ES-I3 (cell line): ENCODE data around the gene LTBP4.

ENCODE experiments used
- H3K36me3 ChIP-seq: 2 replicates; pipeline ENCODE4 v1.6.1; 2013; ENCODE audit warnings: mild to moderate bottlenecking, low read length, control low read depth, moderate library complexity; ENCODE audit not compliant: insufficient read depth
- H3K4me1 ChIP-seq: 2 replicates; pipeline ENCODE4 v1.6.1; 2013; ENCODE audit warnings: mild to moderate bottlenecking, control low read depth, low read length; ENCODE audit not compliant: insufficient read depth
- H3K9ac ChIP-seq: 2 replicates; pipeline ENCODE4 v1.6.1; 2013; ENCODE audit warnings: low read depth, mild to moderate bottlenecking, low read length, moderate library complexity
- H3K9me3 ChIP-seq: 2 replicates; pipeline ENCODE4 v1.6.1; 2013; ENCODE audit warnings: mild to moderate bottlenecking, low read length, moderate library complexity; ENCODE audit not compliant: control insufficient read depth, insufficient read depth

The LTBP4 gene

DNA sequence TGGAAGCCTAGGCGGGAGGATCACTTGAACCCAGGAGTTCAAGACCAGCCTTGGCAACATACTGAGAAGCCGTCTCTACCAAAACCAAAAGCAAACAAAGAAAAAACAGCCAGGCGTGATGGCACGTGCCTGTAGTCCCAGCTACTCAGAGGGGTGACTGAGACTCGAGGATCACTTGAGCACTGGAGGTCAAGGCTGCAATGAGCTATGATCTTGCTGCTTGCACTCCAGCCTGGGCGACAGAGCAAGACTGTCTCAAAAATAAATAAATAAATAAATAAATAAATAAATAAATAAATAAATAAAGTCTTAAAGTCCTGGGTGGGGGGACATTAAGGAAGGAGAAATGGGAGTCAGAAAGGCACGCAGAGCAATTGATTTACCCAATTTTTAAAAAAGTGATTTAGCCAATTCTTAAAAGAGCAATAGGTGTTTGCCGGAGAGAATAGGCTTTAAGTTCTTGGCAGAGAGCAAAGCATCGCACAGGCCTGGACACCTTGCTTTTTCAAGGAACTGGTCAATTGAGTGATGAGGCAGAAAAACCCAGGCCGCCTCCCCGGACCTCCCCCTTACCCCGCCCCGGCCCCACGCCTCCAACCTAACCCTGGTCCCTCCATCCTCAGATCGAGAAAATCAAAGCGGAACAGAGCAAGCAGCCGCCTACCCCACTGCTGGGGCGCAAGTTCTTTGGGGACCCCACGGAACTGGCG lies 34.0 kb upstream of the LTBP4 start:
- no peaks in the 10 kb centered on the region; the same call in 1 of the 2 replicates for H3K4me1 ChIP-seq
- H3K9ac ChIP-seq: peak overlapping the region; percentile 47; the same call in 1 of the 2 replicates
- H3K9me3 ChIP-seq: no peaks in the 10 kb centered on the region
- H3K36me3 ChIP-seq: no peaks in the 10 kb centered on the region

- Histone ChIP-seq H3K9ac (peak overlapping the region; percentile 47; the same call in 1 of the 2 replicates), H3K36me3 (no peaks in the 10 kb centered on the region), H3K9me3 (no peaks in the 10 kb centered on the region), H3K4me1 (no peaks in the 10 kb centered on the region; the same call in 1 of the 2 replicates)
Measured at GRCh38 chr19:40567750-40568494, 33.2 kb upstream of the LTBP4 start.

GRCh38 chr19:40570313-40571004 lies 30.7 kb upstream of the LTBP4 start:
- H3K9ac ChIP-seq: peak overlapping the region; percentile 61
- H3K36me3 ChIP-seq: no peaks in the 10 kb centered on the region
- H3K4me1 ChIP-seq: no peaks in the 10 kb centered on the region; the same call in 1 of the 2 replicates
- H3K9me3 ChIP-seq: no peaks in the 10 kb centered on the region

- H3K36me3 ChIP-seq: no peaks in the 10 kb centered on the region
- no peak overlapping the region for H3K9ac ChIP-seq
- no peaks in the 10 kb centered on the region; the same call in 1 of the 2 replicates for H3K4me1 ChIP-seq
- H3K9me3 ChIP-seq: no peaks in the 10 kb centered on the region
Measured at GRCh38 chr19:40571005-40571318, 30.2 kb upstream of the LTBP4 start.

- no peaks in the 10 kb centered on the region for H3K36me3 ChIP-seq
- no peaks in the 10 kb centered on the region for H3K9me3 ChIP-seq
- no peaks in the 10 kb centered on the region; the same call in 1 of the 2 replicates for H3K4me1 ChIP-seq
- H3K9ac ChIP-seq: no peak overlapping the region
Measured at GRCh38 chr19:40571831-40572495, 29.2 kb upstream of the LTBP4 start.

DNA sequence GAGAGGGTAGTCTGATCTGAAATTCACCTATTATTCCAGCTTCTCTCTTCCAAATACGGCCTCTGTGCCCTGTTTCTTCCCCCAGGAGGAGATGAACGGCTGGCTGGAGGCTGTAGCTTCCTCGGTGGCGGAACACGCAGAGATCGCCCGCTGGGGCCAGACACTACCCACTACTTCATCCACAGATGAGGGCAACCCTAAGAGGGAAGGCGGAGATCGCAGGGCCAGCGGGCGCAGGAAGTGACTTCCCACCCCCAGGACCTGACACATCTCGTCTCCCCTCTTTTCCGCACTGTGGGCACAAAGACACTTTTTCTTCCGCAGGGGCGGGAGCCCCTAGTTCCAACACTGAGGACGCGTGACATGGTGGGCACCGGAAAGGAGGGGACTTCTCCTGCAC lies 25.8 kb upstream of the LTBP4 start:
- Histone ChIP-seq H3K9me3 (no peaks in the 10 kb centered on the region), H3K4me1 (no peaks in the 10 kb centered on the region), H3K9ac (peak overlapping the region; percentile 65), H3K36me3 (no peaks in the 10 kb centered on the region)

GRCh38 chr19:40576151-40576584 lies 25.0 kb upstream of the LTBP4 start:
- Histone ChIP-seq H3K36me3 (no peaks in the 10 kb centered on the region), H3K4me1 (no peaks in the 10 kb centered on the region), H3K9me3 (no peaks in the 10 kb centered on the region), H3K9ac (peak overlapping the region; percentile 65)

- peak within 1 kb of the TSS; percentile 65 for H3K9ac ChIP-seq
Measured at GRCh38 chr19:40576585-40577451, 24.4 kb upstream of the LTBP4 start, which contains the start of gene SHKBP1. SHKBP1 (plus strand) TSS chr19:40576873; CDS start chr19:40576900, 27 bp downstream.

GRCh38 chr19:40578442-40578908 lies 22.7 kb upstream of the LTBP4 start:
- H3K4me1 ChIP-seq: no peaks in the 10 kb centered on the region
- no peaks in the 10 kb centered on the region for H3K9me3 ChIP-seq
- H3K9ac ChIP-seq: no peak overlapping the region; the same call in 1 of the 2 replicates
- H3K36me3 ChIP-seq: peaks cover 3% of the 10 kb centered on the region; the same call in 1 of the 2 replicates

More at GRCh38 chr19:40576585-40577451, 24.4 kb upstream of the LTBP4 start, which contains the start of gene SHKBP1:
- Histone ChIP-seq H3K4me1 (no peaks in the 10 kb centered on the region), H3K9me3 (no peaks in the 10 kb centered on the region), H3K36me3 (no peaks in the 10 kb centered on the region)

DNA sequence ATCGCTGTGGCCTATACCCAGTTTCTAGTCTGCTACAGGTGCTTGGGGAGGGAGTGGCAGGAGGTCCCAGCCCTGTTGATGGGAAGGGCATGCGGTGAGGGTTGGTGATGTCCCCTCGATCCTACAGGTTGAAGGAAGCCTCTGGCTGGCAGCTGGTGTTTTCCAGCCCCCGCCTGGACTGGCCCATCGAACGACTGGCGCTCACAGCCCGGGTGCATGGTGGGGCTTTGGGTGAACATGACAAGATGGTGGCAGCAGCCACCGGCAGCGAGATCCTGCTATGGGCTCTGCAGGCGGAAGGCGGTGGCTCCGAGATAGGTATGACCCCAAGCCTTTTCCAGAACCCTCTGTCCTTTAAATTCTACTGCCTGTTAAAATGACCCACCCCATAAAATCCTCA lies 20.6 kb upstream of the LTBP4 start:
- H3K9ac ChIP-seq: no peak overlapping the region
- H3K36me3 ChIP-seq: peaks cover 3% of the 10 kb centered on the region; the same call in 1 of the 2 replicates
- H3K9me3 ChIP-seq: no peaks in the 10 kb centered on the region
- no peaks in the 10 kb centered on the region for H3K4me1 ChIP-seq

DNA sequence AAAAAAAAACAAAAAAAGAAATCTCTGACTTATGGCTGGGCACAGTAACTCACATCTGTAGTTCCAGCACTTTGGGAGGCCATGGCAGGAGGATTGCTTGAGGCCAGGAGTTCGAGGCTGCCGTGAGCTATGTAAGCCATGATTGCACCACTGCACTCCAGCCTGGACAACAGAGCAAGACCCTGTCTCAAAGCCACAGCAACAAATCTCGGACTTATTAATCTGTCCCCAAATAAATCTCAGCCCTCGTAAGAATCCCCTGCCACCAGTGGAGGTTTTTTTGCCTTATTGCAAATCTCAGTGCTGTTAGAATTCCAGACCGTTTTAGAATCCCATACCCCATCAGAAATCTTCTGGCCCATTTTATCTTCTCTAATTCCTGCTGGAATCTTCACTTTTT lies 19.6 kb upstream of the LTBP4 start:
- Histone ChIP-seq H3K36me3 (peaks cover 3% of the 10 kb centered on the region; the same call in 1 of the 2 replicates), H3K4me1 (no peaks in the 10 kb centered on the region)

DNA sequence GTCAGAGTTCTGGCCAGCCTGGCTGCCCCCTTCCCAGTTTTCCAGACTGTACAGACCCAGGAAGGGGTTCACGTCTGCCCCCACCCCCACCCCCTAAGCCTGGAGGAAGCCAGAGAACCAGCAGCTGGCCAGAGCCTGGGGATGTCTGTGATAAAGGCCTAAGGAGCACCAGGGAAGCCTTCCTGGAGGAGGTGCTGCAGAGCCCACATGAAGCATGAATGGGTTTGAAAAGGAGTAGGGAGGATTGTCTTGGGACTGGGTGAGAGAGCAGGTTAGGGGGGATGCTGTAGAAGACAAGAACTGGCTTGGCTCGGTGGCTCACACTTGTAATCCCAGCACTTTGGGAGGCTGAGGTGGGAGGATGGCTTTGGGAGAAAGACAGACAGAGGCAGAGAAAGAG lies 18.7 kb upstream of the LTBP4 start:
- Histone ChIP-seq H3K36me3 (peaks cover 3% of the 10 kb centered on the region; the same call in 1 of the 2 replicates), H3K9ac (no peak overlapping the region), H3K4me1 (no peaks in the 10 kb centered on the region)

More for the DNA sequence above, 19.6 kb upstream of the LTBP4 start:
- Histone ChIP-seq H3K9me3 (no peaks in the 10 kb centered on the region), H3K9ac (no peak overlapping the region)

DNA sequence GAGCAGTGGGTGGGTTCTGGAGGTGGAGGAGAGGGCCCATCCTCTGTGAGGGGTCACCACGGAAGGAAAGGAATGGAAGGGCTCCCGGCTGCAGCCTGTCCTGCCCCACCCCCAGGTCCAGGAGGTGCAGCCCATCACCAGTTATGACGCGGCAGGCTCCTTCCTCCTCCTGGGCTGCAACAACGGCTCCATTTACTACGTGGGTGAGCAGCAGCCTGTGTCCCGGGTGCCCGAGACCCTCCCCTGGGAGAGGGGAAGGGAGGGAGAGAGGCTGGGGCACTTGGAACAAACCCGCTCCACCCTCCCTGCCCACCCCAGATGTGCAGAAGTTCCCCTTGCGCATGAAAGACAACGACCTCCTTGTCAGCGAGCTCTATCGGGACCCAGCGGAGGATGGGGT lies 17.9 kb upstream of the LTBP4 start:
- H3K9ac ChIP-seq: no peak overlapping the region
- no peaks in the 10 kb centered on the region for H3K9me3 ChIP-seq
- H3K4me1 ChIP-seq: no peaks in the 10 kb centered on the region
- peaks cover 3% of the 10 kb centered on the region; the same call in 1 of the 2 replicates for H3K36me3 ChIP-seq

More for the DNA sequence above, 18.7 kb upstream of the LTBP4 start:
- no peaks in the 10 kb centered on the region for H3K9me3 ChIP-seq
